ENCODE measurements around the gene LMTK3.
"Not testable (repeated sequence)": the region's sequence is repeated elsewhere in the genome, so short reads cannot be mapped to it uniquely, and the experiment has no call there.

The LMTK3 gene

GRCh38 chr19:48487544-48487943 is 24.1 kb downstream of the LMTK3 start:
- Histone ChIP-seq H3K9me3 (ENCODE audit: insufficient read depth, low read length, severe bottlenecking) (no peaks in the 10 kb centered on the region), H2AFZ (ENCODE audit: low read depth, low read length) (no peak overlapping the region), H3K9ac (ENCODE audit: low read depth, low read length) (no peak overlapping the region), H3K36me3 (ENCODE audit: insufficient read depth, low read length) (no peaks in the 10 kb centered on the region), H4K20me1 (ENCODE audit: insufficient read depth, low read length) (peaks cover 7% of the 10 kb centered on the region), H3K4me1 (ENCODE audit: insufficient read depth, low read length) (peaks cover 24% of the 10 kb centered on the region), H3K4me3 (ENCODE audit: low read depth in 1 of 2, low read length in 2 of 2) (no peak overlapping the region), H3K4me2 (ENCODE audit: insufficient read depth, low read length) (no peak overlapping the region), H3K27ac (ENCODE audit: low read length) (no peak overlapping the region), H3K79me2 (ENCODE audit: insufficient read depth, low read length) (no peaks in the 10 kb centered on the region), H3K27me3 (ENCODE audit: insufficient read depth, low read length, poor library complexity) (no peaks in the 10 kb centered on the region)
- TF ChIP-seq EZH2 (IDR thresholded peaks at IDR 0.05; ENCODE audit: borderline replicate concordance, low read depth, low read length, severe bottlenecking): no peak
- TF ChIP-seq CTCF (IDR thresholded peaks at IDR 0.05; ENCODE audit: borderline replicate concordance, extremely low read depth, low read length, poor library complexity, severe bottlenecking): no peak
- no peak for ATAC-seq (ENCODE audit: insufficient read depth, low read depth)
- DNase-seq: no peak

GRCh38 chr19:48486706-48487105 is 24.9 kb downstream of the LMTK3 start:
- not testable (repeated sequence) for H2AFZ ChIP-seq (ENCODE audit: low read depth, low read length); H3K36me3 ChIP-seq (ENCODE audit: insufficient read depth, low read length); DNase-seq; H3K27me3 ChIP-seq (ENCODE audit: insufficient read depth, low read length, poor library complexity); H3K79me2 ChIP-seq (ENCODE audit: insufficient read depth, low read length); H3K4me3 ChIP-seq (ENCODE audit: low read depth in 1 of 2, low read length in 2 of 2); H3K9me3 ChIP-seq (ENCODE audit: insufficient read depth, low read length, severe bottlenecking); H3K27ac ChIP-seq (ENCODE audit: low read length); ATAC-seq (ENCODE audit: insufficient read depth, low read depth); H3K4me2 ChIP-seq (ENCODE audit: insufficient read depth, low read length); H3K9ac ChIP-seq (ENCODE audit: low read depth, low read length)
- Histone ChIP-seq H4K20me1 (ENCODE audit: insufficient read depth, low read length) (peaks cover 10% of the 10 kb centered on the region), H3K4me1 (ENCODE audit: insufficient read depth, low read length) (peaks cover 15% of the 10 kb centered on the region)

- no peaks in the 10 kb centered on the region for H3K9me3 ChIP-seq (ENCODE audit: insufficient read depth, low read length, severe bottlenecking)
- peaks cover 3% of the 10 kb centered on the region; the same call in 1 of the 2 replicates for H3K4me1 ChIP-seq (ENCODE audit: insufficient read depth, low read length)
- no peaks in the 10 kb centered on the region for H3K79me2 ChIP-seq (ENCODE audit: insufficient read depth, low read length)
- no peaks in the 10 kb centered on the region for H3K27me3 ChIP-seq (ENCODE audit: insufficient read depth, low read length, poor library complexity)
- peaks cover 10% of the 10 kb centered on the region for H3K36me3 ChIP-seq (ENCODE audit: insufficient read depth, low read length)
- TF ChIP-seq EZH2 (IDR thresholded peaks at IDR 0.05; ENCODE audit: borderline replicate concordance, low read depth, low read length, severe bottlenecking): no peak
- no peak overlapping the region for H2AFZ ChIP-seq (ENCODE audit: low read depth, low read length)
- no peak overlapping the region for H3K27ac ChIP-seq (ENCODE audit: low read length)
- no peak overlapping the region for H3K4me2 ChIP-seq (ENCODE audit: insufficient read depth, low read length)
- no peak for ATAC-seq (ENCODE audit: insufficient read depth, low read depth)
- peaks cover 14% of the 10 kb centered on the region for H4K20me1 ChIP-seq (ENCODE audit: insufficient read depth, low read length)
- DNase-seq: no peak
- H3K9ac ChIP-seq (ENCODE audit: low read depth, low read length): no peak overlapping the region
- H3K4me3 ChIP-seq (ENCODE audit: low read depth in 1 of 2, low read length in 2 of 2): no peak overlapping the region
These were observed 26.6 kb downstream of the LMTK3 start for GRCh38 chr19:48484931-48485612.

GRCh38 chr19:48484247-48484893 is 27.3 kb downstream of the LMTK3 start:
- Histone ChIP-seq H3K9me3 (ENCODE audit: insufficient read depth, low read length, severe bottlenecking) (no peaks in the 10 kb centered on the region), H3K9ac (ENCODE audit: low read depth, low read length) (no peak overlapping the region), H2AFZ (ENCODE audit: low read depth, low read length) (no peak overlapping the region), H3K79me2 (ENCODE audit: insufficient read depth, low read length) (no peaks in the 10 kb centered on the region), H3K27ac (ENCODE audit: low read length) (no peak overlapping the region), H3K4me3 (ENCODE audit: low read depth in 1 of 2, low read length in 2 of 2) (no peak overlapping the region), H4K20me1 (ENCODE audit: insufficient read depth, low read length) (peaks cover 21% of the 10 kb centered on the region), H3K4me1 (ENCODE audit: insufficient read depth, low read length) (no peaks in the 10 kb centered on the region), H3K36me3 (ENCODE audit: insufficient read depth, low read length) (peaks cover 17% of the 10 kb centered on the region), H3K4me2 (ENCODE audit: insufficient read depth, low read length) (no peak overlapping the region), H3K27me3 (ENCODE audit: insufficient read depth, low read length, poor library complexity) (no peaks in the 10 kb centered on the region)
- DNase-seq: no peak
- TF ChIP-seq CTCF (IDR thresholded peaks at IDR 0.05; ENCODE audit: borderline replicate concordance, extremely low read depth, low read length, poor library complexity, severe bottlenecking) (no peak), EZH2 (IDR thresholded peaks at IDR 0.05; ENCODE audit: borderline replicate concordance, low read depth, low read length, severe bottlenecking) (no peak)
- ATAC-seq (ENCODE audit: insufficient read depth, low read depth): no peak

All from DND-41 (cell line).